HCT116 (cell line): Measurements from ENCODE around the gene SORL1.

ENCODE experiments used
- EGR1 ChIP-seq: IDR thresholded peaks from 2 replicates; pipeline ENCODE4 v1.6.1; 2012; ENCODE audit warnings: low read depth
- ELF1 ChIP-seq: IDR thresholded peaks from 2 replicates; pipeline ENCODE4 v1.6.1; 2012; ENCODE audit warnings: low read depth, borderline replicate concordance
- EZH2 ChIP-seq: fragments of 200-600 bp; sonication (generic); IDR thresholded peaks from 2 replicates; pipeline ENCODE4 v1.6.1; 2017; ENCODE audit warnings: antibody characterized with exemption, mixed run types
- JUND ChIP-seq: IDR thresholded peaks from 2 replicates; pipeline ENCODE4 v1.6.1; 2012
- POLR2A ChIP-seq: IDR thresholded peaks from 2 replicates; pipeline ENCODE4 v1.7.0; 2011; ENCODE audit warnings: borderline replicate concordance; ENCODE audit not compliant: insufficient read depth, insufficient read length; ENCODE audit errors: extremely low read depth
- POLR2AphosphoS5 ChIP-seq: IDR thresholded peaks from 2 replicates; pipeline ENCODE4 v1.6.1; 2011; ENCODE audit warnings: mild to moderate bottlenecking, low read depth, low read length, moderate library complexity
- RAD21 ChIP-seq: IDR thresholded peaks from 2 replicates; pipeline ENCODE4 v1.6.1; 2012; ENCODE audit warnings: low read depth, mild to moderate bottlenecking
- SIN3A ChIP-seq: IDR thresholded peaks from 2 replicates; pipeline ENCODE4 v1.6.1; 2012; ENCODE audit warnings: low read depth
- SP1 ChIP-seq: IDR thresholded peaks from 2 replicates; pipeline ENCODE4 v1.6.1; 2012; ENCODE audit warnings: low read depth
- YY1 ChIP-seq: IDR thresholded peaks from 2 replicates; pipeline ENCODE4 v1.6.1; 2011; ENCODE audit warnings: low read length, low read depth, moderate library complexity, mild to moderate bottlenecking; ENCODE audit not compliant: insufficient replicate concordance; ENCODE audit errors: extremely low read depth
- ZNF274 ChIP-seq: fragments of 200-500 bp; sonication (Bioruptor generic); IDR thresholded peaks from 2 replicates; pipeline ENCODE4 v1.6.1; 2014; ENCODE audit warnings: mild to moderate bottlenecking, low read depth, low read length, inconsistent platforms
- TF ChIP-seq, protein P1 (sequence below), 3 experiments: fragments of 200-600 bp in 1 of 3; sonication (generic) in 1 of 3; IDR thresholded peaks in 2 of 3; conservative IDR thresholded peaks in 1 of 3; 2 replicates each; pipeline ENCODE4 v1.5.1; 2012 to 2017; ENCODE audit warnings: low read depth in 2 of 3, low read length in 2 of 3, antibody characterized with exemption in 1 of 3, borderline replicate concordance in 1 of 3, control low read depth in 1 of 3, mild to moderate bottlenecking in 1 of 3, mixed read lengths in 1 of 3, mixed run types in 1 of 3, moderate library complexity in 1 of 3; ENCODE audit not compliant: insufficient read depth in 1 of 3
- TF ChIP-seq, protein P2 (sequence below): IDR thresholded peaks from 2 replicates; pipeline ENCODE4 v1.6.1; 2012

DNA sequence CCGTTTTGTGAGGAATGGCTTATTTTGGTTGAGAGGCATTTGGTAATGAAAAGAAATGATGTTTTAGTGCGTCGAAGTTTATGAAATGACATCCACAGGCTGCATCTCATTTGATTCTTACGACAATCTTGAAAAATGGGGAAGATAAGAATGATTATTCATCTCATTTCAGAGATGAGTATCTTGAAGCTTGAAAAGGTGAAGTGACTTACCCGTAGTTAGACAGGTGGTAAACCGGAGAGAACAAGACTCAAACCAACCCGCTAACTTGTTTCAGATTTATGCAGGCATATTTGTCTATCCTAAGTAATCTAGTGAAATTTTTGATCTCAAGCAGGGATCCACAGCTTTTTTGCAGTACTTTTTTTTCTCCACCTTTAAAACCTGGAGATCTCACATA, 9.7 kb downstream of the SORL1 start:
- TF ChIP-seq SP1 (no peak), POLR2A (no peak), JUND (no peak), POLR2AphosphoS5 (no peak), EGR1 (no peak), ZNF274 (no peak), SIN3A (no peak), EZH2 (no peak), YY1 (no peak), ELF1 (no peak), RAD21 (no peak)
- TF ChIP-seq, protein P1, sequence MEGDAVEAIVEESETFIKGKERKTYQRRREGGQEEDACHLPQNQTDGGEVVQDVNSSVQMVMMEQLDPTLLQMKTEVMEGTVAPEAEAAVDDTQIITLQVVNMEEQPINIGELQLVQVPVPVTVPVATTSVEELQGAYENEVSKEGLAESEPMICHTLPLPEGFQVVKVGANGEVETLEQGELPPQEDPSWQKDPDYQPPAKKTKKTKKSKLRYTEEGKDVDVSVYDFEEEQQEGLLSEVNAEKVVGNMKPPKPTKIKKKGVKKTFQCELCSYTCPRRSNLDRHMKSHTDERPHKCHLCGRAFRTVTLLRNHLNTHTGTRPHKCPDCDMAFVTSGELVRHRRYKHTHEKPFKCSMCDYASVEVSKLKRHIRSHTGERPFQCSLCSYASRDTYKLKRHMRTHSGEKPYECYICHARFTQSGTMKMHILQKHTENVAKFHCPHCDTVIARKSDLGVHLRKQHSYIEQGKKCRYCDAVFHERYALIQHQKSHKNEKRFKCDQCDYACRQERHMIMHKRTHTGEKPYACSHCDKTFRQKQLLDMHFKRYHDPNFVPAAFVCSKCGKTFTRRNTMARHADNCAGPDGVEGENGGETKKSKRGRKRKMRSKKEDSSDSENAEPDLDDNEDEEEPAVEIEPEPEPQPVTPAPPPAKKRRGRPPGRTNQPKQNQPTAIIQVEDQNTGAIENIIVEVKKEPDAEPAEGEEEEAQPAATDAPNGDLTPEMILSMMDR (IDR thresholded peaks at IDR 0.05 in 2 of 3, conservative IDR thresholded peaks at IDR 0.05 in 1 of 3; ENCODE audit: borderline replicate concordance in 1 of 3, insufficient read depth in 1 of 3, low read depth in 2 of 3, low read length in 2 of 3), result no peak
- TF ChIP-seq, protein P2, sequence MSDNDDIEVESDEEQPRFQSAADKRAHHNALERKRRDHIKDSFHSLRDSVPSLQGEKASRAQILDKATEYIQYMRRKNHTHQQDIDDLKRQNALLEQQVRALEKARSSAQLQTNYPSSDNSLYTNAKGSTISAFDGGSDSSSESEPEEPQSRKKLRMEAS, result no peak
